GM21390 (cell line): ENCODE measurements around the gene KIF3A.

Source experiments
- ATAC-seq: cut with Tn5 transposase; IDR thresholded peaks from one replicate; pipeline ENCODE4 v1.9.1; 2021; ENCODE audit not compliant: unreplicated experiment

Gene KIF3A

GRCh38 chr5:132754111-132754510 is 16.8 kb upstream of the KIF3A start:
- no peak for ATAC-seq

- ATAC-seq, result no peak
Measured at GRCh38 chr5:132753135-132753987, 16.0 kb upstream of the KIF3A start.

GRCh38 chr5:132752581-132753125 is 15.3 kb upstream of the KIF3A start:
- no peak for ATAC-seq

GRCh38 chr5:132751971-132752580 is 14.7 kb upstream of the KIF3A start:
- ATAC-seq, result no peak

GRCh38 chr5:132751444-132751843 is 14.1 kb upstream of the KIF3A start:
- ATAC-seq, result peak; percentile 37

GRCh38 chr5:132750471-132751230 is 13.3 kb upstream of the KIF3A start:
- ATAC-seq, result peak; percentile 43

DNA sequence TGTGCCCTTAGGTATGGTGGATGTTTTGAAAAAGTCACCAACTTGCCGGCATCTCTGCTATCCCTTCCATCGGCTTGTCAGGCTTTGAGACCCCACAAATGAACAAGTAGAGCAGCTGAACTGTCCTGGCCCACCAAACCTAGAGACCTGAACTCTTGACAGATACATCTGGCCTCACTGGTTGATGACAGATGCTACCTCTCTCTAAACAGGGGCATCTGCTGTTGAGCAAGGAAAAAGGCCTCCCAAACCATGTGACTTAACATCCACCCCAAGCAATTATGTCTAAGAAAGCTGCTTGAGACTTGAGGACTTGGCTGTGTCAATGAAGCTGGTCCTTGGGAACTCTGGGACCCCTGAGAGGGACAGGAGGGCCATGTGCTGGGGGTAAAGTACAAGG is 12.2 kb upstream of the KIF3A start:
- ATAC-seq, result no peak

- ATAC-seq, result no peak
Measured at GRCh38 chr5:132748522-132749000, 11.2 kb upstream of the KIF3A start.

GRCh38 chr5:132747616-132748440 is 10.5 kb upstream of the KIF3A start:
- no peak for ATAC-seq

- ATAC-seq, result peak; percentile 37
Measured at GRCh38 chr5:132746954-132747615, 9.7 kb upstream of the KIF3A start, which contains the start of gene CCNI2. TSS of gene CCNI2 (plus strand) at chr5:132747426. CDS start at chr5:132747496, 70 bp downstream.

DNA sequence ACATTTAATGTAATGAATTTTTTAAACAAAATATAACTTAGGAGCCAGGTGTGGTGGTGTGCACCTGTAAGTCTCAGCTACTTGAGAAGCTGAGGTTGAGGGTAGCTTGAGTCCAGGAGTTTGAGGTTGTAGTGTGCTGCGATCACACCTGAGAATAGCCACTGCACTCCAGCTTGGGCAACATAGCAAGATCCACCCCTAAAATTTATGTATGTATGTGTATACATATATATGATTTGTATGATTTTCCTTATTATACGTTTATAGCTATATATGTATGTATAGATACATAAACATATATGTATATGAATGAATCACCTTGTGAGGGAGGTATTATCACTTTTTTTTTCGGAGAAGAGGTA is 9.2 kb upstream of the KIF3A start:
- no peak for ATAC-seq

DNA sequence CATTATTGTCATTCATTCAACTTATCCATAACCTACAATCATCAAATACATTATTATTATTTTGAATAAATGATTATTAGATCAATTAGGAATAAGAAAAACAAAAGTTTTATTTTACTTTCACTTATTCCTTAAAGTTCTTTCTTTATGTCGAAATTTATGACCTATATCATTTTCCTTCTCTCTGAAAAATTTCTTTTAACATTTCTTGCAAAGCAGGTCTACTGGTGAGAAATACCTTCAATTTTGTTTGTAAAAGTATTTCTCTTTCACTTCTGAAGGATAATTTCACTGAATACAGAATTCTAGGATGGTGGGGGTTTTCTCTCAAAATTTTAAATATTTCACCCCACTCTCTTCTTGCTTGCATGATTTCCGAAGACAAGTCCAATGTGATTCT is 7.3 kb upstream of the KIF3A start:
- ATAC-seq, result no peak

GRCh38 chr5:132742626-132743025 is 5.3 kb upstream of the KIF3A start:
- ATAC-seq, result no peak

GRCh38 chr5:132742158-132742557 is 4.8 kb upstream of the KIF3A start:
- ATAC-seq, result no peak

DNA sequence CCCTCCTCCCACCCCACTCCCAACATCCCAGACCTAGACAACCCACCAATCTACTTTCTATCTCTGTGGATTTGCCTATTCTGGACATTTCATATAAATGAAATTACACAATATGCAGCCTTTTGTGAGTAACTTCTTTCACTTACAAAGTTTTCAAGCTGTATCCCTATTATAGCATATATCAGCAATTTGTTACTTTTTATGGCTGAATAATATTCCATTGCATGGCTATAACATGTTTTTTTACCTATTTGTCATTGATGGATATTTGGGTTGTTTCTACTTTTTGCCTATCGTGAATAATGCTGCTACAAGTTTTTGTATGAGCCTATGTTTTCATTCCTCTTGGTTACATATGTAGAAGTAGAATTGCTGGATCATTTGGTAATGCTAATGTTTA is 1.9 kb upstream of the KIF3A start:
- no peak for ATAC-seq

DNA sequence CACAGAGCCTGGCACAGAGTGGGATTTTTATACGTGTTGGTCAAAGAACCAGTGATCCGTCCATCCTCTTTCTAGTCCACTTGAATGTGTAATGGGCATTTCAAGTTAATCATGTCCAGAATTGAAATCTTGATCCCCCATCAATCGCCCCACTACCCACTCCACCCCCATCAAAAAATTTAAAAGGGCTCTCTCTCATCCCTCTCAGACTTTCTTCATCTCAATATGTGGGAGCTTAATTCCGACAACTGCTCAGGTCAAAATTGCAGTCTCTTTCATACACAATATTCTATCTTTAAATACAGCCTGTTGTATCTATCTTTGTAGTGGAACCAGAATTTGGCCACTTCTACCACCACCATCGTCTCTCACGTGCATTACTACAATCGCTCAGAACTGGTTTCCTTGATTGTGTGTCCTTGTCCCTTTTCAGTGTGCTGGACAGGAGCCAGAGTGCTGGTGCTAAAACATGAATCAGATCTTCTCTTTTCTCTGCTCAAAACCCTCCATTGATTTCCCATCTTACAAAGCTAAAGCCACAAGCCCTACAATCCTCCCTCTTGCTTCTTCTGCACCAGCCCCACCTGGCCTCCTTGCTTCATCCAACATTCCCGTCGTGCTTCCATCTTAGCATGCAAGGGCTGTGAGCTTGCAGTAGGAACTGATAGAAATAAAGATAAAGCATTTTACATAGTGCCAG is 786 bp upstream of the KIF3A start:
- ATAC-seq, result no peak

- ATAC-seq, result no peak
Measured at GRCh38 chr5:132734687-132735086, 2.7 kb downstream of the KIF3A start.

GRCh38 chr5:132733499-132734148 is 3.7 kb downstream of the KIF3A start:
- ATAC-seq, result no peak

DNA sequence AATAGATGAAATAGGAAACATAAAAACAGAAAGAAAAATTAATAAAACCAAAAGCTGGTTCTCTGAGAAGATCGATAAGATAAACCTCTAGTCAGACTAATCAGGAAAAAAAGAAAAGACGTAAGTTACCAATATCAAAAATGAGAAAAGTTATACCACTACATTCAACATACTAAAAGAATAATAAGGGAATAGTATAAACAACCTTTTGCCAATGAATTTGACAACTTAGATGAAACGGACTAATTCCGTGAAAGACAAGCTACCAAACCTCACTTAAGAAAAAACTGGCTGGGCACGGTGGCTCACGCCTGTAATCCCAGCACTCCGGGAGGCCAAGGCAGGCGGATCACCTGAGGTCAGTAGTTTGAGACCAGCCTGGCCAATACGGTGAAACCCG is 7.5 kb downstream of the KIF3A start:
- no peak for ATAC-seq
